ENCODE measurements around the gene RCL1.

The RCL1 gene

DNA sequence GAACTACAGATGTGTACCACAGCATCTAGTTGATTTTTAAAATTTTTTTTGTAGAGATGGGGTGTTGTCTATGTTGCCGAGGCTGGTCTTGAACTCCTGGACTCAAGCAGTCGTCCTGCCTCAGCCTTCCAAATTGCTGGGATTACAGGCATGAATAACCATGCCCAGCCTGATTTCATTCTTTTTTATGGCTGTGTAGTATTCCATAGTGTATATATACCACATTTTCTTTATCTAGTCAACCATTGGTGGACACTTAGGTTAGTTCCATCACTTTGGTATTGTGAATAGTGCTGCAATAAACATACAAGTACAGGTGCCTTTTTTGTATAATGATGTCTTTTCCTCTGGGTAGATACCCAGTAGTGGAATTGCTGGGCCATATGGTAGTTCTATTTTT, 3.8 kb downstream of the RCL1 start:
- DNase-seq (ENCODE audit: low read depth, low spot score) = no peak
- no peak overlapping the region for H3K4me3 ChIP-seq (ENCODE audit: insufficient read length, low read depth)
- H3K36me3 ChIP-seq (ENCODE audit: insufficient read depth, insufficient read length, low read length) = peaks cover 4% of the 10 kb centered on the region
- H3K9ac ChIP-seq (ENCODE audit: insufficient read length, low read depth) = no peak overlapping the region
- H3K9me3 ChIP-seq (ENCODE audit: insufficient read depth, low read length) = peaks cover 11% of the 10 kb centered on the region; the same call in 1 of the 2 replicates
- TF ChIP-seq ZNF274 (IDR thresholded peaks at IDR 0.05; ENCODE audit: low read depth, low read length) (no peak), YY1 (IDR thresholded peaks at IDR 0.05; ENCODE audit: insufficient read depth, insufficient read length) (no peak), SUZ12 (IDR thresholded peaks at IDR 0.05; ENCODE audit: extremely low read depth, insufficient read depth, insufficient read length) (no peak)
- H3K4me1 ChIP-seq (ENCODE audit: insufficient read depth, insufficient read length) = peaks cover 3% of the 10 kb centered on the region
- H3K27me3 ChIP-seq (ENCODE audit: insufficient read depth, insufficient read length) = peaks cover 1% of the 10 kb centered on the region

DNA sequence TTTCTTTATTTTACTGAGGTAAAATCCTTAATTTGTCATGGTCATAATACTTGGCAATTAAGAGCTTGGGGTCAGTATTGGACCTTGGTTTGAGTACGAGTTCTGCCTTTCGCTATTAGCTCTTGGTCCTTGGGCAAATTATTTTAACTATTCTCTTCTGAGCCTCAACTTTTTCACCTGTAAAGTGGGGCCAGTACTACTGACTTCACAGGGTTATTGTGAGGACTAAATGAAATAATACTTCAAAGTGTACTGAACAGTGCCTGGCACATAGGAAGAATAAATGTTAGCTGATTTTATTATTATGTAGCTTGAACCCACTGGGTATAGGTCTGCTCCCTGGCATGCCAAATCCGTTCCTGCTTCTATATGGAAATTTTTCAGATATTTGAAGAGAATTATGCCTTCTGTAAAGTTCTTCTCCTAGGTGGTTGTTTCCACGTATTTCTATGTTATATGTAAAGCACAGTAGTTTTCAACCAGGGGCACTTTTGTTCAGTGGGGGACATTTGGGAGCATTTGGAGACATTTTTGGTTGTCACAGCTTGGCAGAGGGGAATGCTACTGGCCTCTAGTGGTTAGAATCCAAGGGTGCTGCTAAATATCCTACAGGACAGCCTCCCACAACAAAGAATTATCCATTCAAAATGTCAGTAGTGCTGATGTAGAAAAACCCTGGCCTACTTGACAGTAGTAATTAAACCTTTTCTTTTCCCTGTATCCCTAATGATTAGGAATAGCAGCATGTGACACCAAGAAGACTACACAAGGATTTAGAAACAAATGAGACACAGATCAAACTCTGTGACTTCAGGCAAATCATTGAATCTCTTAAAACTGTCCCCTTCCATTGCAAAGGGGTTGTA, 4.5 kb downstream of the RCL1 start:
- H3K36me3 ChIP-seq (ENCODE audit: insufficient read depth, insufficient read length, low read length) = peaks cover 4% of the 10 kb centered on the region
- DNase-seq (ENCODE audit: low read depth, low spot score) = peak; percentile 20
- no peak overlapping the region for H3K9ac ChIP-seq (ENCODE audit: insufficient read length, low read depth)
- H3K4me1 ChIP-seq (ENCODE audit: insufficient read depth, insufficient read length) = peaks cover 3% of the 10 kb centered on the region
- TF ChIP-seq SUZ12 (IDR thresholded peaks at IDR 0.05; ENCODE audit: extremely low read depth, insufficient read depth, insufficient read length) = no peak
- no peak for TF ChIP-seq YY1 (IDR thresholded peaks at IDR 0.05; ENCODE audit: insufficient read depth, insufficient read length)
- no peak for TF ChIP-seq ZNF274 (IDR thresholded peaks at IDR 0.05; ENCODE audit: low read depth, low read length)
- peaks cover 11% of the 10 kb centered on the region; the same call in 1 of the 2 replicates for H3K9me3 ChIP-seq (ENCODE audit: insufficient read depth, low read length)
- no peaks in the 10 kb centered on the region for H3K27me3 ChIP-seq (ENCODE audit: insufficient read depth, insufficient read length)
- H3K4me3 ChIP-seq (ENCODE audit: insufficient read length, low read depth) = no peak overlapping the region

DNA sequence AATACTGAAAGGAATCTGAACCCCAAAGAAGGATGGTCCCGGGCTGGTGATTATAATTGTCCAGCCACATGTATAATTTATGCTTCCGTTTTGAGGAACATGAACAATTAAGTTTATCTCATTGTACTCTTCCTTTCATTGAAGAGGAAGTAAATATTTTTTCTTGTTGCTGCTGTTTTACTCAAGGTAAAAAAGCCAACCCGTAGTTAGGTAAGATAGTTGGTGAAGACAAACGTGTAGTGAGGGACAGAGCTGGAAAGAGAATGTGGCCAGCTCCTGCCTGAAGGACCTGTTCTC, 5.1 kb downstream of the RCL1 start:
- peaks cover 7% of the 10 kb centered on the region for H3K36me3 ChIP-seq (ENCODE audit: insufficient read depth, insufficient read length, low read length)
- no peak for TF ChIP-seq SUZ12 (IDR thresholded peaks at IDR 0.05; ENCODE audit: extremely low read depth, insufficient read depth, insufficient read length)
- TF ChIP-seq ZNF274 (IDR thresholded peaks at IDR 0.05; ENCODE audit: low read depth, low read length) = no peak
- no peak for TF ChIP-seq YY1 (IDR thresholded peaks at IDR 0.05; ENCODE audit: insufficient read depth, insufficient read length)
- DNase-seq (ENCODE audit: low read depth, low spot score) = no peak
- H3K4me1 ChIP-seq (ENCODE audit: insufficient read depth, insufficient read length) = peaks cover 3% of the 10 kb centered on the region
- H3K9me3 ChIP-seq (ENCODE audit: insufficient read depth, low read length) = peaks cover 11% of the 10 kb centered on the region; the same call in 1 of the 2 replicates
- H3K4me3 ChIP-seq (ENCODE audit: insufficient read length, low read depth) = no peak overlapping the region
- no peak overlapping the region for H3K9ac ChIP-seq (ENCODE audit: insufficient read length, low read depth)
- no peaks in the 10 kb centered on the region for H3K27me3 ChIP-seq (ENCODE audit: insufficient read depth, insufficient read length)

DNA sequence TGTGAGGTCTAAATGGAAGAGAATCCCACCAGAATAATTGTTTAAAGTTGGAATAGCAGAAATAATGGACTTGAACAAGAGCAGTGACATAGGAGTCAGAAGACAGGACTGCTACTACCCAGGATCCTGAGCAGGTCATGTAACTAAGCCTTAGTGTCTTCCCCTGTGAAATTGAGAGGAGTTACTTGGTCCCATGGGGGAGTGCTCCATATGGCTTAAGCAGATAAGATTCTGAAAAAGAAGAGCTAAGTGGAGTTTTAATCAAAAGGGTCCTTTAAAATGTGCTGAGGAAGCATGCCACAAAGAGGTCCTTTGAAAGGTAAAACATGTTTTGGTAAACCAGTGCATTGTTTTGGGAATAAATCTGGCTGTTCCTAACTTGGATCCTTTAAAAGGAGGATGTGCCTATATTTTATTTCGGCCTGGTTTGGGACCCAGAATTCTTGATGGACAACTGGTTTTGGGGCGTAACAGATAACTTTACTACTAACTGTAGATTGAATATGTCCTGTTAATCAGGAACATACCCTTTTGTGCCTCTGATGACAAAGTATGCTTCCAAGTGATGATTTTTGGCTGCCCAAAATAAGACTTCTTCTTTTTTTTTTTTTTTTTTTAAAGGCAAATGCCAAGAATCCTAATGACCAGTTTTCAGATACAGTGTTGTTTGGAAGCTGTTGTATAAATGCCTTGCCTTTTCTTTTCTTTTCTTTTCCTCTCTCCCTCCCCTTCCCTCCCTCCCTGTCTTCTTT, 5.7 kb downstream of the RCL1 start:
- Histone ChIP-seq H3K4me3 (ENCODE audit: insufficient read length, low read depth) (no peak overlapping the region), H3K27me3 (ENCODE audit: insufficient read depth, insufficient read length) (no peaks in the 10 kb centered on the region), H3K9me3 (ENCODE audit: insufficient read depth, low read length) (peaks cover 11% of the 10 kb centered on the region; the same call in 1 of the 2 replicates), H3K4me1 (ENCODE audit: insufficient read depth, insufficient read length) (peaks cover 3% of the 10 kb centered on the region), H3K36me3 (ENCODE audit: insufficient read depth, insufficient read length, low read length) (peaks cover 7% of the 10 kb centered on the region), H3K9ac (ENCODE audit: insufficient read length, low read depth) (no peak overlapping the region)
- DNase-seq (ENCODE audit: low read depth, low spot score) = no peak
- TF ChIP-seq ZNF274 (IDR thresholded peaks at IDR 0.05; ENCODE audit: low read depth, low read length) (no peak), SUZ12 (IDR thresholded peaks at IDR 0.05; ENCODE audit: extremely low read depth, insufficient read depth, insufficient read length) (no peak), YY1 (IDR thresholded peaks at IDR 0.05; ENCODE audit: insufficient read depth, insufficient read length) (no peak)

DNA sequence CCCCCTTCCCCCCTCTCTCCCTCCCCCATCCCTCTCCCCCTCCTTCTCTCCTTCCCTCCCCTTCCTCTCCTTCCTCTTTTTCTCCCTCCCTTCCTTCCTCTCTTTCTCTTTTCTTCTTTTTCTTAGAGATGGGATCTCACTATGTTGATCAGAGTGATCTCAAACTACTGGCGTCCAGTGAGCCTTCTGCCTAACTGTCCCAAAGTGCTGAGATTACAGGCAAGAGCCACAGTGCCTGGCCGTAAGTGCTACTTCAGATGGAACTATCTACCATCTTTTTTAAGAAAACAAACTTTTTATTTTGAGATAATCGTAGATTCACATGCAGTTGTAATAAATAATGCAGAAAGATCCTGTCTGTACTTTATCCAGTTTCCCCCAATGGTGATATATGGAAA, 6.3 kb downstream of the RCL1 start:
- Histone ChIP-seq H3K9ac (ENCODE audit: insufficient read length, low read depth) (no peak overlapping the region), H3K4me3 (ENCODE audit: insufficient read length, low read depth) (no peak overlapping the region), H3K9me3 (ENCODE audit: insufficient read depth, low read length) (peaks cover 11% of the 10 kb centered on the region; the same call in 1 of the 2 replicates), H3K36me3 (ENCODE audit: insufficient read depth, insufficient read length, low read length) (peaks cover 7% of the 10 kb centered on the region), H3K27me3 (ENCODE audit: insufficient read depth, insufficient read length) (no peaks in the 10 kb centered on the region), H3K4me1 (ENCODE audit: insufficient read depth, insufficient read length) (peaks cover 2% of the 10 kb centered on the region)
- DNase-seq (ENCODE audit: low read depth, low spot score) = no peak
- TF ChIP-seq YY1 (IDR thresholded peaks at IDR 0.05; ENCODE audit: insufficient read depth, insufficient read length) (no peak), SUZ12 (IDR thresholded peaks at IDR 0.05; ENCODE audit: extremely low read depth, insufficient read depth, insufficient read length) (no peak), ZNF274 (IDR thresholded peaks at IDR 0.05; ENCODE audit: low read depth, low read length) (no peak)

DNA sequence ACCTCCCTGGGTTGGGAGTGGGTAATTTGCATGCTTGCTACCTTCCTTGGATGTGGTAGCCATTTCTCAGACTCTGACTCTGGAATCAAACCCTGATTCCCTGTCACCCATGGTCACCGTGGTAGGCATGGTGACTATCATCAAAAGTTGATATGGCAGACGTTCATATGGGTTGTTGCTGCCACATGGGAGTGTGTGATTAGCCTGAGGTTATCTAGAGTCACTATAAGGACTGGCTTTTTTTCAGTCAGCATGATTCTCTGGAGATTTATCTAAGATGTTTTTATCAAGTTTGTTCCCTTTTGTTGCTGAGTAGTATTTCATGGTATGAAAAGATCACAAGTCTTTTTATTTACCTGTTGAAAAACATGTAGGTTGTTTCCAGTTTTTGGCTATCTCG, 7.0 kb downstream of the RCL1 start:
- H3K27me3 ChIP-seq (ENCODE audit: insufficient read depth, insufficient read length) = no peaks in the 10 kb centered on the region
- DNase-seq (ENCODE audit: low read depth, low spot score) = no peak
- no peak overlapping the region for H3K9ac ChIP-seq (ENCODE audit: insufficient read length, low read depth)
- peaks cover 9% of the 10 kb centered on the region for H3K36me3 ChIP-seq (ENCODE audit: insufficient read depth, insufficient read length, low read length)
- no peak overlapping the region for H3K4me3 ChIP-seq (ENCODE audit: insufficient read length, low read depth)
- H3K9me3 ChIP-seq (ENCODE audit: insufficient read depth, low read length) = peaks cover 11% of the 10 kb centered on the region; the same call in 1 of the 2 replicates
- TF ChIP-seq YY1 (IDR thresholded peaks at IDR 0.05; ENCODE audit: insufficient read depth, insufficient read length) (no peak), SUZ12 (IDR thresholded peaks at IDR 0.05; ENCODE audit: extremely low read depth, insufficient read depth, insufficient read length) (no peak), ZNF274 (IDR thresholded peaks at IDR 0.05; ENCODE audit: low read depth, low read length) (no peak)
- H3K4me1 ChIP-seq (ENCODE audit: insufficient read depth, insufficient read length) = no peaks in the 10 kb centered on the region

DNA sequence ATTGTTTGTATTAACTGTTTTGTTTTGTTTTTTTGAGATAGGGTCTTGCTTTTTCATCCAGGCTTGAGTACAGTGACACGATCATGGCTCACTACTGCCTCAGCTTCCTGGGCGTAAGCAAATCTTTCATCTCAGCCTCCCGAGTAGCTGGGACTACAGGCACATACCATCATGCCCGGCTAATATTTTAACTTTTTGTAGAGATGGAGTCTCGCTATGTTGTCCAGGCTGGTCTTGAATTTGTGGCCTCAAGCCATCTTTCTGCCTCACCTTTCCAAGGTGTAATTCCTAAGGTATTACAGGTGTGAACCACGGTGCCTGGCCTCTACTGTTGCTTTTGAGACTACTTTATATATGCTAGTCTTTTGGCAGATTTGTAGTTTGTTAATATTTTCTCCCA, 8.4 kb downstream of the RCL1 start:
- Histone ChIP-seq H3K9me3 (ENCODE audit: insufficient read depth, low read length) (peaks cover 19% of the 10 kb centered on the region), H3K4me3 (ENCODE audit: insufficient read length, low read depth) (no peak overlapping the region), H3K9ac (ENCODE audit: insufficient read length, low read depth) (no peak overlapping the region), H3K4me1 (ENCODE audit: insufficient read depth, insufficient read length) (no peaks in the 10 kb centered on the region), H3K27me3 (ENCODE audit: insufficient read depth, insufficient read length) (no peaks in the 10 kb centered on the region), H3K36me3 (ENCODE audit: insufficient read depth, insufficient read length, low read length) (peaks cover 8% of the 10 kb centered on the region)
- no peak for DNase-seq (ENCODE audit: low read depth, low spot score)
- TF ChIP-seq YY1 (IDR thresholded peaks at IDR 0.05; ENCODE audit: insufficient read depth, insufficient read length) (no peak), SUZ12 (IDR thresholded peaks at IDR 0.05; ENCODE audit: extremely low read depth, insufficient read depth, insufficient read length) (no peak), ZNF274 (IDR thresholded peaks at IDR 0.05; ENCODE audit: low read depth, low read length) (no peak)

Data from NT2/D1 (cell line).